Small intestine (tissue), 7 donors: ENCODE measurements around the gene EVX1. TPM values are rescaled to one million over a fixed set of nuclear protein-coding genes. Genes with fewer than 3 reads are reported as not detected.

Source experiments
- DNase-seq, 2 donors: peaks; one replicate each; pipeline versions ENCODE4 v3.0.0 to v3.0.0-alpha.2; 2013
- FAIRE-seq: peaks from 2 replicates; lab custom pipeline; 2012; peaks lifted over from hg19 to GRCh38; lab: Jason Lieb, UNC
- H3K27ac ChIP-seq, 3 donors: one replicate each; pipeline ENCODE4 v1.5.1; 2013; ENCODE audit warnings: low read length in 2 of 3, mild to moderate bottlenecking in 2 of 3, control low read depth in 1 of 3, inconsistent platforms in 1 of 3, low read depth in 1 of 3, moderate library complexity in 1 of 3
- H3K27me3 ChIP-seq, 3 donors: one replicate each; pipeline ENCODE4 v1.6.1; 2013; ENCODE audit warnings: low read length in 3 of 3, inconsistent platforms in 1 of 3; ENCODE audit not compliant: control insufficient read depth in 3 of 3, insufficient read depth in 3 of 3
- H3K36me3 ChIP-seq, 3 donors: one replicate each; pipeline ENCODE4 v1.6.1; 2013; ENCODE audit warnings: low read length in 3 of 3, inconsistent platforms in 1 of 3, low read depth in 1 of 3, mild to moderate bottlenecking in 1 of 3, moderate library complexity in 1 of 3; ENCODE audit not compliant: control insufficient read depth in 3 of 3, insufficient read depth in 2 of 3
- H3K4me1 ChIP-seq, 3 donors: one replicate each; pipeline ENCODE4 v1.6.1; 2013; ENCODE audit warnings: low read length in 2 of 3, inconsistent platforms in 1 of 3, low read depth in 1 of 3, mild to moderate bottlenecking in 1 of 3, moderate library complexity in 1 of 3; ENCODE audit not compliant: control insufficient read depth in 3 of 3, insufficient read depth in 2 of 3
- H3K4me3 ChIP-seq, 3 donors: one replicate each; pipeline ENCODE4 v1.5.1; 2013; ENCODE audit warnings: low read length in 3 of 3, control low read depth in 1 of 3, inconsistent platforms in 1 of 3, low read depth in 1 of 3, mild to moderate bottlenecking in 1 of 3, moderate library complexity in 1 of 3
- H3K9me3 ChIP-seq, 2 donors: one replicate each; pipeline ENCODE4 v1.6.1; 2013; ENCODE audit warnings: low read depth in 1 of 2, low read length in 1 of 2; ENCODE audit not compliant: control insufficient read depth in 2 of 2, insufficient read depth in 1 of 2
- WGBS, 3 donors: extraction: QIAGEN DNeasy Blood & Tissue Kit; methylation state at CpG; one replicate each; pipeline ENCODE4 v1.1.7; 2013; 5-methylcytosine and 5-hydroxymethylcytosine counted together
- polyA plus RNA-seq, 4 donors: library from polyadenylated mRNA; stranded (reverse) in 3 of 4; unstranded in 1 of 4; fragments of 200-250 nt in 3 of 4; fragments of 120-200 nt in 1 of 4; gene quantifications; one replicate each; pipeline versions ENCODE4 v1.2.1 to v1.2.3, GENCODE V29; 2013
- donor health status: healthy with polysubstance abuse.
- donor health status: control.
- donor health status: control.
- donor health status: Bipolar disorder and iron deficiency.
- donor health status: healthy.

Gene EVX1
- polyA plus RNA-seq, 4 donors: not detected

GRCh38 chr7:27211084-27211446 is 31.5 kb upstream of the EVX1 start:
- peaks cover 5 to 96% (median 60%) of the 10 kb centered on the region in 3 donors for H3K27me3 ChIP-seq
- no peaks in the 10 kb centered on the region for H3K36me3 ChIP-seq
- H3K27ac ChIP-seq: no peak overlapping the region
- no peaks in the 10 kb centered on the region for H3K9me3 ChIP-seq
- DNase-seq: no peak
- 59 to 86% (median 79%) methylated on average over 1 of the region's 1 CpG for WGBS, 3 donors
- no peak for FAIRE-seq
- no peak overlapping the region for H3K4me3 ChIP-seq
- peaks cover 0 to 24% (median 3%) of the 10 kb centered on the region in 3 donors for H3K4me1 ChIP-seq

GRCh38 chr7:27211764-27212204 is 30.8 kb upstream of the EVX1 start:
- Histone ChIP-seq H3K4me1 (peaks cover 0 to 24% (median 3%) of the 10 kb centered on the region in 3 donors), H3K9me3 (no peaks in the 10 kb centered on the region), H3K27me3 (peaks cover 5 to 96% (median 59%) of the 10 kb centered on the region in 3 donors), H3K27ac (no peak overlapping the region), H3K36me3 (no peaks in the 10 kb centered on the region), H3K4me3 (no peak overlapping the region)
- WGBS, 3 donors: 39 to 63% (median 47%) methylated on average over 3 of the region's 3 CpGs
- DNase-seq: peak in 1 of 2 donors; percentile 35
- FAIRE-seq: no peak

- FAIRE-seq (no peak), DNase-seq (peak in 1 of 2 donors; percentile 44)
- H3K36me3 ChIP-seq: no peaks in the 10 kb centered on the region
- H3K4me3 ChIP-seq: no peak overlapping the region
- no peak overlapping the region for H3K27ac ChIP-seq
- no peaks in the 10 kb centered on the region for H3K9me3 ChIP-seq
- 7 to 10% (median 9%) methylated on average over 47 to 52 of the region's 52 CpGs for WGBS, 3 donors
- peaks cover 5 to 96% (median 58%) of the 10 kb centered on the region in 3 donors for H3K27me3 ChIP-seq
- H3K4me1 ChIP-seq: peaks cover 0 to 24% (median 3%) of the 10 kb centered on the region in 3 donors
Observed at GRCh38 chr7:27212497-27213432, 29.8 kb upstream of the EVX1 start.

GRCh38 chr7:27213433-27214238 is 29.0 kb upstream of the EVX1 start:
- Histone ChIP-seq H3K27me3 (peaks cover 5 to 88% (median 51%) of the 10 kb centered on the region in 3 donors), H3K9me3 (no peaks in the 10 kb centered on the region), H3K4me1 (peaks cover 0 to 24% (median 3%) of the 10 kb centered on the region in 3 donors), H3K27ac (no peak overlapping the region), H3K36me3 (no peaks in the 10 kb centered on the region), H3K4me3 (no peak overlapping the region)
- DNase-seq (peak in 1 of 2 donors; percentile 37), FAIRE-seq (no peak)
- 39 to 54% (median 44%) methylated on average over 48 to 50 of the region's 50 CpGs for WGBS, 3 donors

- Histone ChIP-seq H3K9me3 (no peaks in the 10 kb centered on the region), H3K27me3 (peaks cover 5 to 87% (median 48%) of the 10 kb centered on the region in 3 donors), H3K27ac (no peak overlapping the region), H3K36me3 (no peaks in the 10 kb centered on the region), H3K4me3 (no peak overlapping the region), H3K4me1 (peaks cover 0 to 24% (median 3%) of the 10 kb centered on the region in 3 donors)
- 64 to 70% (median 66%) methylated on average over 8 of the region's 8 CpGs for WGBS, 3 donors
- no peak for FAIRE-seq
- DNase-seq: no peak
Observed at GRCh38 chr7:27214239-27214950, 28.2 kb upstream of the EVX1 start.

GRCh38 chr7:27215356-27215755 is 27.2 kb upstream of the EVX1 start:
- H3K27me3 ChIP-seq: peaks cover 5 to 87% (median 50%) of the 10 kb centered on the region in 3 donors
- DNase-seq (no peak), FAIRE-seq (no peak)
- no peak overlapping the region for H3K27ac ChIP-seq
- H3K4me3 ChIP-seq: no peak overlapping the region
- no peaks in the 10 kb centered on the region for H3K36me3 ChIP-seq
- H3K4me1 ChIP-seq: peaks cover 0 to 16% (median 3%) of the 10 kb centered on the region in 3 donors
- WGBS, 3 donors: 86 to 91% (median 88%) methylated on average over 2 of the region's 2 CpGs
- no peaks in the 10 kb centered on the region for H3K9me3 ChIP-seq

DNA sequence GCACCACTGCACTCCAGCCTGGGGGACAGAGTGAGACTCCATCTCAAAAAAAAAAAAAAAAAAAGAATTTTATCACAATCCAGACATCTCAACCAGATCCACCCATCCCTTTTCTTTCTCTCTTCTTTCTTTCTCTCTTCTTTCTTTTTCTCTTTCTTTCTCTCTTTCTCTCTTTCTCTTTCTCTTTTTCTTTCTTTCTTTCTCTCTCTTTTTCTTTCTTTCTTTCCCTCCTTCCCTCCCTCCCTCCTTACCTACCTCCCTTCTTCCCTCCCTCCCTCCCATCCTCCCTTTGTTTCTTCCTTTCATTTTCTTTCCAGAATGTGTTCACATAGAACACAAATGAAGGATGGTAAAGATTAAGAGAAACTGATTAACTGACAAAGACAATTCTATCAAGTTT is 24.7 kb upstream of the EVX1 start:
- H3K27ac ChIP-seq: no peak overlapping the region
- no peaks in the 10 kb centered on the region for H3K36me3 ChIP-seq
- peaks cover 0 to 3% (median 1%) of the 10 kb centered on the region in 3 donors for H3K4me1 ChIP-seq
- peaks cover 5 to 83% (median 47%) of the 10 kb centered on the region in 3 donors for H3K27me3 ChIP-seq
- no peak overlapping the region for H3K4me3 ChIP-seq
- no peak for FAIRE-seq
- H3K9me3 ChIP-seq: no peaks in the 10 kb centered on the region
- no peak for DNase-seq

GRCh38 chr7:27219821-27220220 is 22.8 kb upstream of the EVX1 start:
- no peak overlapping the region for H3K4me3 ChIP-seq
- no peak for FAIRE-seq
- H3K36me3 ChIP-seq: no peaks in the 10 kb centered on the region
- no peak for DNase-seq
- no peak overlapping the region for H3K27ac ChIP-seq
- H3K27me3 ChIP-seq: peaks cover 0 to 74% (median 31%) of the 10 kb centered on the region in 3 donors
- 41 to 60% (median 58%) methylated on average over 4 of the region's 4 CpGs for WGBS, 3 donors
- H3K9me3 ChIP-seq: no peaks in the 10 kb centered on the region
- H3K4me1 ChIP-seq: no peaks in the 10 kb centered on the region
